Fibroblast of lung (primary cell): ENCODE data around the gene SMIM7. TPM values are rescaled to one million over a fixed set of nuclear protein-coding genes. Genes with fewer than 3 reads are reported as not detected.
A peak's percentile ranks its signal among the peaks of the same experiment; 100 is the strongest.

Experiments
- DNase-seq, 2 donors: peaks; one replicate each; pipeline versions ENCODE4 v3.0.0 to v3.0.0-alpha.2; 2010; ENCODE audit warnings: low read depth in 2 of 2
- H2AFZ ChIP-seq: 2 replicates; pipeline ENCODE4 v1.5.1; 2012; ENCODE audit warnings: low read length, control low read depth, inconsistent platforms
- H3K27ac ChIP-seq: 2 replicates; pipeline ENCODE4 v1.5.1; 2011; ENCODE audit warnings: low read length, control low read depth; ENCODE audit not compliant: insufficient read depth
- H3K27me3 ChIP-seq: 2 replicates; pipeline ENCODE4 v1.5.1; 2011; ENCODE audit warnings: mild to moderate bottlenecking, low read length; ENCODE audit not compliant: control insufficient read depth, insufficient read depth
- H3K36me3 ChIP-seq: 2 replicates; pipeline ENCODE4 v1.5.1; 2011; ENCODE audit warnings: low read length; ENCODE audit not compliant: control insufficient read depth, insufficient read depth
- H3K4me1 ChIP-seq: 2 replicates; pipeline ENCODE4 v1.5.1; 2011; ENCODE audit warnings: low read length; ENCODE audit not compliant: control insufficient read depth, insufficient read depth; ENCODE audit errors: extremely low read depth
- H3K4me2 ChIP-seq: 2 replicates; pipeline ENCODE4 v1.5.1; 2011; ENCODE audit warnings: low read length, control low read depth; ENCODE audit not compliant: insufficient read depth; ENCODE audit errors: extremely low read depth
- H3K4me3 ChIP-seq, 4 experiments: fragments of 200-600 bp in 1 of 4; sonication (generic) in 1 of 4; replicated peaks in 1 of 4; 2 replicates each; pipeline ENCODE4 v1.5.1; 2011 to 2016; ENCODE audit warnings: low read length in 4 of 4, low read depth in 3 of 4, mild to moderate bottlenecking in 3 of 4, control low read depth in 2 of 4, inconsistent platforms in 1 of 4, mixed read lengths in 1 of 4; ENCODE audit not compliant: insufficient read depth in 1 of 4; ENCODE audit errors: control extremely low read depth in 1 of 4
- H3K79me2 ChIP-seq: 2 replicates; pipeline ENCODE4 v1.5.1; 2012; ENCODE audit warnings: mild to moderate bottlenecking, low read length, inconsistent platforms; ENCODE audit not compliant: control insufficient read depth, insufficient read depth
- H3K9ac ChIP-seq: 2 replicates; pipeline ENCODE4 v1.5.1; 2011; ENCODE audit warnings: mild to moderate bottlenecking, low read length, control low read depth; ENCODE audit not compliant: insufficient read depth
- H3K9me3 ChIP-seq: 2 replicates; pipeline ENCODE4 v1.5.1; 2012; ENCODE audit warnings: low read depth, low read length; ENCODE audit not compliant: control insufficient read depth, insufficient read depth
- H4K20me1 ChIP-seq: 2 replicates; pipeline ENCODE4 v1.5.1; 2011; ENCODE audit warnings: low read length; ENCODE audit not compliant: control insufficient read depth, insufficient read depth; ENCODE audit errors: extremely low read depth
- EZH2 ChIP-seq: IDR thresholded peaks from 2 replicates; pipeline ENCODE4 v1.5.1; 2012; ENCODE audit warnings: low read length, control low read depth, mild to moderate bottlenecking; ENCODE audit errors: missing control alignments
- polyA plus RNA-seq, 2 donors: library from polyadenylated mRNA; depleted of rRNA in 1 of 2; stranded (reverse) in 1 of 2; unstranded in 1 of 2; fragments of >200 nt; gene quantifications; 2 replicates each; pipeline ENCODE4 v1.2.1, GENCODE V29; 2011 to 2012; ENCODE audit warnings: missing spikeins in 1 of 2
- total RNA-seq: library from RNA; depleted of rRNA; stranded (reverse); fragments of >200 nt; gene quantifications from 2 replicates; pipeline ENCODE4 v1.2.1, GENCODE V29; 2014
- TF ChIP-seq, protein P1 (sequence below), 2 donors: IDR thresholded peaks in 1 of 2; conservative IDR thresholded peaks in 1 of 2; 1 replicate in 1 of 2; 2 replicates in 1 of 2; pipeline ENCODE4 v1.5.1; 2011 to 2012; ENCODE audit warnings: low read length in 2 of 2, control low read depth in 1 of 2, inconsistent platforms in 1 of 2, low read depth in 1 of 2, mild to moderate bottlenecking in 1 of 2

SMIM7 gene
- total and polyA plus RNA-seq, 2 donors (not counting 1 experiment from before 2014, with no cell fraction given), result 58.1 to 91.4 TPM

DNA sequence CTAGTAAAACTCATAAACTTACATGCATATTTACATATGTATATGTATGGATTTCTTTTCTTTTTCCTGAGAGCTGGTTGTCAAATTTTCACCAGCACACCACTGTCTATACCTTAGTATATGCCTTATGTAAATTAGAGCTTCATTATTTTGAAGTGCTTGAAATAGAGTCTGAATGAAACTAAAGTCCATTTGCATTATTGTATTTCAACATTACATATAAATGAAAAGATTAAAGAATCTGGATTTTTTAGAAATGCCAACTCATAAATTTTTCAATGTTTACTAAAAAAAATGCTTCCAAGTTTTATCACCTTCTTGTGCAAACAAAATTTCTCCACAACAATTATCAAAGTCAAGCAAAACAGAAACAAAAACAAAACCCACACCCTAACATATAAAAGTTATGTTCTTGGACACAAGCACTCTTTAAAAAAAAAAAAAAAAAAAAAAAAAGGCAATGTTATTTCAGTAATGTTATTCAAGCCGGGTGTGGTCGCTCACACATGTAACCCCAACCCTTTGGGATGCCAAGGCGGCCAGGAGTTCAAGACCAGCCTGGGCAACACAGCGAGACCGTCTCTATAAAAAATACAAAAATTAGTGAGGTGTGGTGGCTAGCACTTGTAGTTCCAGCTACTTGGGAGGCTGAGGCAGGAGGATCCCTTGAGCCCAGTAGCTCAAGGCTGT lies 50.3 kb downstream of the SMIM7 start:
- Histone ChIP-seq H4K20me1 (no peaks in the 10 kb centered on the region), H3K4me3 (no peak overlapping the region), H3K79me2 (peaks cover 84% of the 10 kb centered on the region), H3K4me2 (no peak overlapping the region), H3K9ac (no peak overlapping the region), H3K27ac (no peak overlapping the region), H3K9me3 (no peaks in the 10 kb centered on the region), H3K27me3 (no peaks in the 10 kb centered on the region), H3K4me1 (peaks cover 6% of the 10 kb centered on the region), H2AFZ (no peak overlapping the region), H3K36me3 (peaks cover 1% of the 10 kb centered on the region)
- TF ChIP-seq EZH2, result no peak
- TF ChIP-seq, protein P1, sequence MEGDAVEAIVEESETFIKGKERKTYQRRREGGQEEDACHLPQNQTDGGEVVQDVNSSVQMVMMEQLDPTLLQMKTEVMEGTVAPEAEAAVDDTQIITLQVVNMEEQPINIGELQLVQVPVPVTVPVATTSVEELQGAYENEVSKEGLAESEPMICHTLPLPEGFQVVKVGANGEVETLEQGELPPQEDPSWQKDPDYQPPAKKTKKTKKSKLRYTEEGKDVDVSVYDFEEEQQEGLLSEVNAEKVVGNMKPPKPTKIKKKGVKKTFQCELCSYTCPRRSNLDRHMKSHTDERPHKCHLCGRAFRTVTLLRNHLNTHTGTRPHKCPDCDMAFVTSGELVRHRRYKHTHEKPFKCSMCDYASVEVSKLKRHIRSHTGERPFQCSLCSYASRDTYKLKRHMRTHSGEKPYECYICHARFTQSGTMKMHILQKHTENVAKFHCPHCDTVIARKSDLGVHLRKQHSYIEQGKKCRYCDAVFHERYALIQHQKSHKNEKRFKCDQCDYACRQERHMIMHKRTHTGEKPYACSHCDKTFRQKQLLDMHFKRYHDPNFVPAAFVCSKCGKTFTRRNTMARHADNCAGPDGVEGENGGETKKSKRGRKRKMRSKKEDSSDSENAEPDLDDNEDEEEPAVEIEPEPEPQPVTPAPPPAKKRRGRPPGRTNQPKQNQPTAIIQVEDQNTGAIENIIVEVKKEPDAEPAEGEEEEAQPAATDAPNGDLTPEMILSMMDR (conservative IDR thresholded peaks at IDR 0.05 in 1 of 2, IDR thresholded peaks at IDR 0.05 in 1 of 2; ENCODE audit: low read depth in 1 of 2, low read length in 2 of 2), result no peak
- no peak for DNase-seq

DNA sequence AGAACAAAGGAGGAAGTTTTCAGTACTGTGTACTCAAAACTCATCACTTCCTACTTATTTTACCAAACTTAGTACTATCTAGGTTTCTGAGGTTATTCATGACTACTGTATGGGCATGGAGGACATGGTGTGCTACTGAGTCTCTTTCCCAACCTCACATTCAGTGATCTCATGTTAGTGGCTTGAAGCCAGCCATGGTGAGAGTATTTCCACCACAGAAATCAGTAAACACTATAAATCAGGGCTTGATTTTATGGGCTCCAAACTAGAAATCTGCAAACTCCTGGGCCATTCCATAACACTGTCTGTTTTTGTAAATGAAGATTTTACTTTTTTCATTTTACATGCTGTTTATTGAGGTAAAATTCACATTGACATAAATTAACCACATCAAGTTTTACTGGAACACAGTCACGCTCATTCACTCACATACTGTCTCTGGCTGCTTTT lies 51.6 kb downstream of the SMIM7 start:
- no peaks in the 10 kb centered on the region for H3K9me3 ChIP-seq
- H2AFZ ChIP-seq, result no peak overlapping the region
- no peak overlapping the region for H3K27ac ChIP-seq
- peak; percentile 78 to 91 for DNase-seq
- peaks cover 1% of the 10 kb centered on the region for H3K36me3 ChIP-seq
- H4K20me1 ChIP-seq, result no peaks in the 10 kb centered on the region
- H3K4me3 ChIP-seq, result no peak overlapping the region
- no peak for TF ChIP-seq EZH2
- TF ChIP-seq, protein P1 (conservative IDR thresholded peaks at IDR 0.05 in 1 of 2, IDR thresholded peaks at IDR 0.05 in 1 of 2; ENCODE audit: low read depth in 1 of 2, low read length in 2 of 2), result no peak
- no peak overlapping the region for H3K9ac ChIP-seq
- peaks cover 6% of the 10 kb centered on the region for H3K4me1 ChIP-seq
- H3K79me2 ChIP-seq, result peaks cover 84% of the 10 kb centered on the region
- no peak overlapping the region for H3K4me2 ChIP-seq
- no peaks in the 10 kb centered on the region for H3K27me3 ChIP-seq

DNA sequence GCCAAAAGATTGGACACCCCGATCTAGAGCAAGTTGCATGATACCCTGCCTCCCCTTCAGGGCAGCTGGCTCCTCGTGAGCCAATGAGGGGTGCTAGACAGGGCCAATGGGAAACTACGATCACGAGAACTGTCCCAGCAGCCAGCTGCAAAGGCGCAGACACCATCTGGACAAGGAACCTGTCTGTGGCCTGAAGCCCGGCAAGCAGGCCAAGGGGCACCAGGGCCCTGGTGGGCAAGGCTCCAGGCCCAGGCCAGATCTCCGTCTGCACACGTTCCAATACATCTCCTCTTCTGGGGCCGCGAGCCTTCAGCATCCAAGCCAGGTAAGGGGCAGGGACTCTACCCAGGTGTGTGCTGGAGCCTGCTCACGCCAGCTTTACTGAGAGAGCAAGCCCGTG lies 52.1 kb downstream of the SMIM7 start:
- H3K4me1 ChIP-seq, result peaks cover 6% of the 10 kb centered on the region
- no peak for DNase-seq
- peaks cover 1% of the 10 kb centered on the region for H3K36me3 ChIP-seq
- no peak overlapping the region for H2AFZ ChIP-seq
- H3K9ac ChIP-seq, result no peak overlapping the region
- no peaks in the 10 kb centered on the region for H3K27me3 ChIP-seq
- H3K79me2 ChIP-seq, result peaks cover 84% of the 10 kb centered on the region
- H3K4me2 ChIP-seq, result no peak overlapping the region
- no peaks in the 10 kb centered on the region for H4K20me1 ChIP-seq
- no peak overlapping the region for H3K27ac ChIP-seq
- TF ChIP-seq, protein P1 (conservative IDR thresholded peaks at IDR 0.05 in 1 of 2, IDR thresholded peaks at IDR 0.05 in 1 of 2; ENCODE audit: low read depth in 1 of 2, low read length in 2 of 2), result no peak
- no peak for TF ChIP-seq EZH2
- no peaks in the 10 kb centered on the region for H3K9me3 ChIP-seq
- no peak overlapping the region for H3K4me3 ChIP-seq
